ENCODE data around the gene LBX2.

GRCh38 chr2:74471332-74472065 is 27.9 kb downstream of the LBX2 start:
- TF ChIP-seq CTCF (IDR thresholded peaks at IDR 0.05) (no peak), POLR2A (IDR thresholded peaks at IDR 0.05) (no peak)
